Activated CD4-positive, CD25-positive, alpha-beta regulatory T cell (primary cell): ENCODE results near the gene NAV2.
"Not testable (repeated sequence)": the region's sequence is repeated elsewhere in the genome, so short reads cannot be mapped to it uniquely, and the experiment has no call there.

Experiments
- DNase-seq, 4 experiments: peaks; one replicate each; lab custom pipeline; 2025; lab: John Stamatoyannopoulos, UW

Gene NAV2

DNA sequence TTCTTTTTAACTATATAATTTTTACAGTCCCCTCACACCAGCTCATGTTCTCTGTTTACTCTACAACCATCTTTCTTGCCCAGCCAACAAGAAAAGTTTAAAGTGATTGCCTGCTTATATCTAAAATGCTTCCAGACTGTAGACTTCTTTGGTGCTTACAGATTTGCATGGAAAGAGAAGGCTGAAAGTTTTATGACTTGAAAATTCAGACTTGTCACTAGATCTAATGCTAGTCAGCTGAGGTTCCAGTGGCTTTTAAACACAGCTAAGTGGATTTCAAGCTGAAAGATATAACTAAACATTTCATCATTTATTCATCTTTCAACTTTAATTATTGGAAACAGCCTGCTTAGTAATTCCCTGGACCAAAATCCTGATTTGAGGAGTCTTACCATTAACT, 178.4 kb downstream of the NAV2 start:
- DNase-seq, result no peak

- no peak for DNase-seq
These were observed 179.8 kb downstream of the NAV2 start for GRCh38 chr11:19892387-19892786.

GRCh38 chr11:19892876-19893275, 180.2 kb downstream of the NAV2 start:
- no peak for DNase-seq

GRCh38 chr11:19894404-19894803, 181.8 kb downstream of the NAV2 start:
- DNase-seq, result no peak

DNA sequence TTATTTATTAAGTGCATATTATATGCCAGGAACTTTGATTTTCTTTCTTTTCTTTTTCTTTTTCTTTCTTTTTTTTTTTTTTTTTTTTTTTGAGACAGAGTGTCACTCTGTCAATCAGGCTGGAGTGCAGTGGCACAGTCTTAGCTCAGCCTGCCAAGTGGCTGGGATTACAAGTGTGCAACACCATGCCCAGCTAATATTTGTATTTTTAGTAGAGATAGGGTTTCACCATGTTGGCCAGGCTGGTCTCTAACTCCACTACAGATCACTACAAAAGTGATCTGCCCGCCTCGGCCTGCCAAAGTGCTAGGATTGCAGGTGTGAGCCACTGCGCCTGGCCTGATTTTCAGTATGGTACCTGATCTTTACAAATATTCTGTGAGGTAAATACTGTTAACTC, 182.4 kb downstream of the NAV2 start:
- not testable (repeated sequence) for DNase-seq

DNA sequence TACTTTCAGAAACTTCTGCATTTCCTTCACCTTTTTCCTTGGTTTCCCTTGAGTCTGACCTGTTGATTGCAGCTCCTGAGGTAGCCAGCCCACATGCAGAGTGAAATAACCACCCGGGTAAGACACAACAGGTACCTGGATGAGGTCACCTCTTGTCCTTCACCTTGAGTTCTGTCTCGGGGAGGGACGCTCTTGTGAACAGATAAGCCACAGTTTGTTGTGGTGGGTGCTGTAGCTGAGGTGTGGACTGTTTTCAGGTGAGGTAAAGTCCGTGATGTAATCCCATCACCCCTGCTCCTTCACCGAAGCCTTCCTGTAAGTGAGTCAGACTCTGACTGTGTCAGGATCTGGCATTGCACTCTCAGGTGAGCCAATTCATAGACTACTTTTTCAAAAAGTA, 183.1 kb downstream of the NAV2 start:
- no peak for DNase-seq

DNA sequence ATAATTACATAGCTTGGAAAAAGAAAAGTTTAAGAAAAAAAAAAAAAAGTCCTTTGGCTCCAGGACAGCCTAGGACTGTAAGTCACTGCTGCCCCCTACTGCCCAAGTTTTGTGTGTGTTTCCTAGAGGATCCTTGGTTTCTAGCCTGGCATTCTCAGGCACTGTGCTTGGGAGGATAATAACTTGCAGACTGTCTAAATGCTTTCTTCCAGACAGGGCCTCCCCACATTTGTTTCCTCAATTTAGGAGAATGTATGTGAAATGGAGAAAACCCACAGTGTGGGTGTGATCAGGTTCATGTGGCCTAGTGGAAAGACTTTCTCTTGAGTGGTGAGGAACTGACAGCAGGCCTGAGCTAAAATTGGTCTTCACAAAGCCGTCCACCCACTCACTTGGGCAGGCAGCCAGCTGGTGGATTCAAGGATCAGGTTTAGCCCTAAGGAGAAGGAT, 191.0 kb downstream of the NAV2 start:
- DNase-seq, result no peak

GRCh38 chr11:19905280-19905853, 192.7 kb downstream of the NAV2 start:
- no peak for DNase-seq

GRCh38 chr11:19906126-19906525, 193.5 kb downstream of the NAV2 start:
- no peak for DNase-seq

- no peak for DNase-seq
These were observed 194.5 kb downstream of the NAV2 start for GRCh38 chr11:19907008-19907579.

GRCh38 chr11:19907839-19908238, 195.2 kb downstream of the NAV2 start:
- no peak for DNase-seq

GRCh38 chr11:19910931-19911330, 198.3 kb downstream of the NAV2 start:
- no peak for DNase-seq

DNA sequence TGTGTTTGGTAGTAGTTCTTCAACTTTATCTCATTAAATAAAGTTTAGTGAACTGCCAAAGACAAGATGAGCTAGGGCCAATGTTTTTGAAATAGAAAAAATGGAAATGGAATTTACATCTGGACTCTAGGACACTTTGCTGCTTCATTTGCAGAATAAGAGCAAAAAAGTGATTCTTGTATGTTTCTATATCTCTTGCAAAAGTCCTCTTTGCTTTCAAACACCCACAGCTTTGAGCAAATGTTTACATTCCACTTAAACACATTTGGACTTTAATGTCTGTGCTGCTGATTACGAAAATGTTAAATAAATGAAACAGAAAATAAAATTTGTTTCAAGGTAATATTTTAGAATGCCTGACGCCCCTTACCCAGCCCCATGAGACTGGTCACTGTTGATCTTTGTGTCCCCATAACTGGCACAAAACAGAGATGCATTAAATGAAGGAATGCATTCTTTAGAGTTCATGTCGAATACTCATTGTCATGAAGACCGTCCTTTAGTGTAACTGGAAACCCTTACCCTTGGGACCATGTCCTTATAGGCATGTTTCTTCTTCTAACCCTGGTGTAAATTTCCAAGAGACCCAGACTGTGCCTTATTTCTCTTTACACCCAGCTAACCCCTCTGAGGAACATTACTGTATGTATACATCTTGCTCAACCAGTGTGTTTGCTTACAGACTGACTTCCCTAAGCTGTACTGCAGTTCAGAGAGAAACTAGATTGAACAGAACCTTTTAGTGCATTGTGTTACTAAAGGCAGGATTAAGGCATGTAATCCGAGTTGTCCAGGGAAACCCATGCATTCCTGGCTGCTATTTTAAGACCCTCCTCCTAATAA, 199.7 kb downstream of the NAV2 start:
- no peak for DNase-seq

DNA sequence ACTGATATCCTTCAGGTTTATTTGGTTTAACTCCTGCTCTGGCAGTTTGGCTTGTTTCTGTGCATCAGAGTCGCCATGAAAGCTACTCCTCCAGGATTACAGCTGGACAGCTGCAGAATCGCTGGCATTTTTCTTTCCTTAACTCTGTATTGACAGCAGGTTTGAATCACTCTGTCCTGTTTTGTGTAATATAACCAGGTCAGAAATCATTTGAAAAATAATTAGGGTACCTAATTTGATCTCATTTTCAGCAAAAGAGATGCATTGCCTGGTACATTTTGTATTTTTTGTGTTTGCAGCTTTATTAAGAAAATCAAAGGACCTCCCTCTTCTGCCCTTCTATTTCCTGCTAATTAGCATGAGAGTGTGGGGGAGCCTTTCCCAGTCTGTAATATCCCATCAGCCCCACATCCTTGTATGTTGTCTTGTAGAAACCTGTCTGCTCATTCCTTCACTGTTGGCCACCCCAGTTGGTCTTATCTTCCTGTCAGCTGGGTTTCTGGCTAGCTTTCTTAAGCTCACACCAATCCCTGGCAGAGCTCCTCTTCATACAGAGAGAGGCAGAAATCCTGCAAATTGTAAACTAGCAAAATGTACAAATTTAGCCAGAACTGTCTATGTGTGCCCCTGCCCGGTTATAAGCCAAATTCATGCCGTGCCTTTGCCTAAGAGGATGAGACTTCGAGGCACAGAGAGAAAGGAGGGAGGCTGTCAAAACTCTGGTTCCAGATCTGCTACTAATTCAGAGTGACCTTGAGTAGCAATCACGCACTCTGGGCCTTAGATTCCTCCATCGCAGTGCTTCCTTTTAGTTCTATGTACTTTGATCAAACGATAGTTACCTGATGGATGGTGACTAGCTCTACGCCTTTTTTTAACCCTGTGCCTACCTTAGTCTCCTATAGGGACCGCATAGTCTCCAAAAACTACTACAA, 200.6 kb downstream of the NAV2 start:
- DNase-seq, result no peak

GRCh38 chr11:19913893-19914249, 201.2 kb downstream of the NAV2 start:
- DNase-seq, result no peak

- DNase-seq, result no peak
These were observed 203.2 kb downstream of the NAV2 start for GRCh38 chr11:19915808-19916207.

DNA sequence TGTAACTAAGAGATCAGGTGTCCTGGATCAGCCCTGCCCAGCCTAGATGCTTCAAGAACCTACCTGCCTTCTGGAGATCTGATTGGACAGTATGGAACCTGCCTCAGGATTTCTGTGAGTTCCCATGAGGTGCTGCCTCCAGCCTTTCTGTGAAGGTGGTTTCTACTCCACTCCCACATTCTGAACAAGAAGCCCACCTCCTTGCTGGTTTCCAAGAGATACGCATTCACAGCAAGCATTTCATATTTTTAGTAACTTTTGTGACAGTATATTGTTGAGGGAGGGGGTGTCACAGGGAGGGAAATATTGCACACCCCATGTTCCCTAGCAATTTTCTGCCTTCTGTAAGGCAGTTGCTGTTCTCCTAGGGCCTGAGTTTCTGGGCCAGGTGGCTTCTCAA, 204.4 kb downstream of the NAV2 start:
- no peak for DNase-seq

GRCh38 chr11:19918302-19919049, 205.8 kb downstream of the NAV2 start:
- DNase-seq, result no peak

- DNase-seq, result no peak
These were observed 206.5 kb downstream of the NAV2 start for GRCh38 chr11:19919050-19919561.

- no peak for DNase-seq
These were observed 208.3 kb downstream of the NAV2 start for GRCh38 chr11:19920982-19921381.

GRCh38 chr11:19921976-19922688, 209.5 kb downstream of the NAV2 start:
- DNase-seq, result no peak
